ENCODE data around the gene ANKRD39. TPM values are rescaled to one million over a fixed set of nuclear protein-coding genes. Genes with fewer than 3 reads are reported as not detected.
"Not testable (repeated sequence)": the region's sequence is repeated elsewhere in the genome, so short reads cannot be mapped to it uniquely, and the experiment has no call there.

ANKRD39 gene
- total RNA-seq, 2 experiments from 2014 or later, result 23.0 to 23.6 TPM

DNA sequence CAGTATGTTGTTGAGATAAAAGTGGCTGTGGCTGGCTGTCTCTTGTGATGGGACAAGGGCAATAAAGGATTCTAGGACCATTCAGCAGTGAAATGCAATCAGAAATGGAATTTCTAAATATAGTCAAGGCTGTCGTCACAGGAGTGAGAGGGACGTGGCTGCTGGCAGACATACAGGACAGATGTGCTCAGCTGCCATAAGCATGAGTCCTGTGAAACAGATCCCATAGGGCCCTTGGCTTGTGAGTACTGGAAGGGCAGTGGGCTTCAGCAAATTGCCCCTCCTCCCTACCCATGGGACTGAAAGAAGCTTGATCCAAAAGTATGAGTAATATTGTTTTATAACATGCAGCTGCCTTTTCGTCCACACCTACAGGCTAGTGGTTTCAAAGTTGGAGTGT lies 45.9 kb downstream of the ANKRD39 start:
- no peak for DNase-seq

DNA sequence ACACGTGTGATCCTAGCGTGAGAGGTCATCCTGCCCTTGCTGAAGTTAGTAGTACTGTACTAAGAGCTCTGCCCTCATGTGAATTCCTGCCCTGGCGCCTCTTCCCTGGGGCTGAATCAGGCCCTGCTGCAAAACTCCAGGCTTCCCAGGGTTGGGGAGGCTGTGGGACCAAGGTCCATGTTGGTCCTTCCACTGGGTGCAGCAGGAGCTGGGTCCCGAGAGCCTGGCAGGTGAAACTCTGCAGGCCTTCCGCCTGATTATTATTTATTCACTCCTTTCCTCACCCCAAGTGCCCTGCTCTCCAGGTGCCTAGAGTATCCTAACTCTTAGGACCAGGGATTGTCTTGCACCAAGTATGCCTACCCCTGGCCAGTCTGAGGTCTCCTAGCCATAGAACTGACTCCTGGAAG lies 47.0 kb downstream of the ANKRD39 start:
- intact Hi-C loops (cut with DNase I, micrococcal nuclease), result no loop called here
- H3K9me3 Mint-ChIP-seq (ENCODE audit: low read depth), result no peaks in the 10 kb centered on the region
- CTCF ChIA-PET, result interaction anchor here (0.5 to 0.7 kb wide), 2 partner anchors 48 to 193 kb away, joined by 3 read pairs; no protein-coding TSS in a partner anchor

More for the DNA sequence above, 45.9 kb downstream of the ANKRD39 start:
- CTCF ChIA-PET, result interaction anchor here (2.1 kb wide), 1 partner anchor 9 kb away, joined by 5 read pairs; no protein-coding TSS in a partner anchor
- no peak overlapping the region for H3K27ac Mint-ChIP-seq
- no peaks in the 10 kb centered on the region for H3K9me3 Mint-ChIP-seq (ENCODE audit: low read depth)
- ATAC-seq, result no peak
- peaks cover 4% of the 10 kb centered on the region for H3K36me3 Mint-ChIP-seq (ENCODE audit: low read depth)
- no peaks in the 10 kb centered on the region for H3K27me3 Mint-ChIP-seq
- intact Hi-C loops (cut with DNase I, micrococcal nuclease), result no loop called here
- H3K4me1 Mint-ChIP-seq, result peaks cover 11% of the 10 kb centered on the region
- POLR2A ChIA-PET, result no interaction called here
- H3K4me3 Mint-ChIP-seq, result no peak overlapping the region

DNA sequence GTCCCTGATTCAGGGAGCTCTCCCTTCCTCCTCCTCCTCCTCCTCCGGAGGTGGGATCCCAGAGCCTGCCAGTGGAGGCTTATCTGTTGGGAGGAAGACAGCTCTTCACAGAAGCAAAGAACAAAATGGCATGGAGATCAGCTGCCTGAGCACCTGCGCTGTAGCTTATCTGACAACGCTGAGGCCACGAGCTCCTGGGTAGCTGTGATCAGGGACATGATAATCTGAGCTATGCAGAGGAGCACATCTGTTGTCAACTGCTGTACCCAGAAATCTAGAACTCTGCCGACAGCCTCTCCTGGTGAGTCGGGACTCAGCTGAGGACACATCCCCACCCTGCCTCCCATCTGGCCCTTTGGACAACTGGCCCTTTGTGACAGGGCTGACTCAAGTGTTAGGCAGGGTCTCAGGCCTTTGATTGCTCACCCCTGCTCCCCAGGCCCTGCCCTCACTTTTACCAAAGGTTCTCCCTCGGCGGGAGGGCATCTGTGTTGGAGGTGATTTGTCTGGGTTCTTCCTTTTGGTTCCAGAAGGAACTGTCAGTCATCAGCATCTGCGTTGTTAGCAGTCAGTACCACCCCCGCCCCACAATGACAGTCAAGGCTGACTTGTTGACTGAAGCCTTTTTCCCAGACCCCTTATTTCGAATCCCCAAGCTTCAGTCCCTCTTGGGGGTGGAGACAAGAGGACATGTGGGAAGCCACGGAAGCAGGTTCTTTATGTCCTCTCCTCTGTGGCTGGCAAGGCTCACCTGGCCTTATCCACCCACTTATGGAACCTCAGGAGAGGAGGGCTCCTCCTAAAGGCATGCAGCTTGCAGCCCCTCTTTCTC lies 47.6 kb downstream of the ANKRD39 start:
- POLR2A ChIA-PET, result no interaction called here
- ATAC-seq (no peak), DNase-seq (no peak)
- no peaks in the 10 kb centered on the region for H3K27me3 Mint-ChIP-seq
- CTCF ChIA-PET, result interaction anchor here (0.5 to 1.1 kb wide), 3 partner anchors 9 to 192 kb away, joined by 3 read pairs; no protein-coding TSS in a partner anchor
- intact Hi-C loops (cut with DNase I, micrococcal nuclease), result no loop called here
- no peak overlapping the region for H3K4me3 Mint-ChIP-seq
- H3K27ac Mint-ChIP-seq, result no peak overlapping the region
- H3K36me3 Mint-ChIP-seq (ENCODE audit: low read depth), result peaks cover 5% of the 10 kb centered on the region
- H3K4me1 Mint-ChIP-seq, result peaks cover 17% of the 10 kb centered on the region
- H3K9me3 Mint-ChIP-seq (ENCODE audit: low read depth), result no peaks in the 10 kb centered on the region

More for the DNA sequence above, 47.0 kb downstream of the ANKRD39 start:
- Mint-ChIP-seq H3K4me3 (no peak overlapping the region), H3K4me1 (peaks cover 20% of the 10 kb centered on the region), H3K36me3 (ENCODE audit: low read depth) (peaks cover 5% of the 10 kb centered on the region), H3K27ac (no peak overlapping the region), H3K27me3 (no peaks in the 10 kb centered on the region)
- ATAC-seq, result no peak
- POLR2A ChIA-PET, result no interaction called here
- no peak for DNase-seq

DNA sequence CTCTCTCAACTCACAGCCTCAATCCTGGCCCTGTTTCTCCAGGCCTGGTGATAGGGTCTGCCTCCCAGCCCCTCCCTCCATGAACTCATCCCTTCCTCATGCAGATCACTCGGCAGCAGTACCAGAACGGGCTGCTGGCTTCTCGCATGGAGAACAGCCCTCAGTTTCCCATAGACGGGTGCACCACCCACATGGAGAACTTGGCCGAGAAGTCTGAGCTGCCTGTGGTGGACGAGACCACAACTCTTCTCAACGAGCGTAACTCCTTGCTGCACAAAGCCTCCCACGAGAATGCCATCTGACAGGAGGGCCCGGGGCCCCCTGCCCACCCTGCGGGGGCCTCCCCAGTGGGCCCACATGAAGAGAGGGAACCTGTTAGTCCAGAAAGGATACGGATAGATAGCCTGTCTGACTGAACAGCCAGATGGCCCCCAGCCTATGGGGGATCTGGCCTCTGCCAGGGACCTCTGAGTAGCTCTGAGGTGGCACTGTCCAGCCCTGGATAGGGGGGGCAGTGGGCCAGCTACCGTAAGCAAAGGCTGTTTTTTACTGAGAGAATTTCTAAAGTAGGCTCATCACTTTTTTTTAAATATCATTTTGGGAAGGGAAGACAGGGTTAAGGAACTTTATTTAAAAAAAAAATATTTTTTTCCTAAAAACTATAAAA lies 48.5 kb downstream of the ANKRD39 start:
- POLR2A ChIA-PET, result no interaction called here
- no peak overlapping the region for H3K27ac Mint-ChIP-seq
- H3K4me1 Mint-ChIP-seq, result peaks cover 13% of the 10 kb centered on the region
- intact Hi-C loops (cut with DNase I, micrococcal nuclease), result no loop called here
- CTCF ChIA-PET, result interaction anchor here (1.1 kb wide), 1 partner anchor 8 kb away, joined by 3 read pairs; no protein-coding TSS in a partner anchor
- no peaks in the 10 kb centered on the region for H3K27me3 Mint-ChIP-seq
- ATAC-seq (no peak), DNase-seq (no peak)
- H3K9me3 Mint-ChIP-seq (ENCODE audit: low read depth), result no peaks in the 10 kb centered on the region
- H3K4me3 Mint-ChIP-seq, result no peak overlapping the region
- H3K36me3 Mint-ChIP-seq (ENCODE audit: low read depth), result peaks cover 5% of the 10 kb centered on the region

DNA sequence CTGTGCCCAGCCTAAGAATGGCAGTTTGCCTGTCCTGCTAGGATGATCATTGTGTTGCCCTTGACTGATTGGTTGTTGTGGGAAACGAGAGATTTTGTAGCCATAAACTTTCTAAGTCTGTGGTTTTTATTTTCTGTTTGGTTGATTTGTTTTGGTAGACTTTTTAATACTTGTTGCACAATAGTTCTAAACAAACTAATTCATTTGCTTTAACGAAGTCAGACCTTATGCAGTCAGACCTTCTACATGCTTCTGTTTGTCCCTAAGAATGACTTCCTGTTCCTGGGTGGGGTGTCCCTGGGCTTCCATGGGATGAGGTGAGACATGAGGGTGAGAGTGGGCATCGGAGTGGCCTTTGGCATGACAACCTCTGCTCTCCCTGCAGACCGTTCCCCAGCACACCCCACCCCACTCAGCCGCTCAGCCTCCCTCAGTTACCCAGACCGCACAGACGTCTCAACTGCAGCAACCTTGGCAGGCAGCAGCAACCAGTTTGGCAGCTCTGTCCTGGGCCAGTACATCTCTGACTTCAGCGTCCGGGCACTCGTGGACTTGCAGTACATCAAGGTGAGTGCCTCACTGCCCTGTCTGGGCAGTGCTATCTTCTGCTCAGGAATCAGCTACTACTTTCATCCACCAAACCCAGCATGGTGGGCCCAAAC lies 49.5 kb downstream of the ANKRD39 start:
- H3K4me1 Mint-ChIP-seq, result peaks cover 13% of the 10 kb centered on the region
- ChIA-PET POLR2A (interaction anchor here (0.6 kb wide), 1 partner anchor 254 kb away, joined by 3 read pairs; no protein-coding TSS in a partner anchor), CTCF (interaction anchor here (0.6 kb wide), 1 partner anchor 91 kb away, joined by 3 read pairs; no protein-coding TSS in a partner anchor)
- peaks cover 5% of the 10 kb centered on the region for H3K36me3 Mint-ChIP-seq (ENCODE audit: low read depth)
- no peak overlapping the region for H3K4me3 Mint-ChIP-seq
- H3K27ac Mint-ChIP-seq, result no peak overlapping the region
- intact Hi-C loops (cut with DNase I, micrococcal nuclease), result no loop called here
- H3K9me3 Mint-ChIP-seq (ENCODE audit: low read depth), result no peaks in the 10 kb centered on the region
- no peak for ATAC-seq
- DNase-seq, result no peak
- no peaks in the 10 kb centered on the region for H3K27me3 Mint-ChIP-seq

DNA sequence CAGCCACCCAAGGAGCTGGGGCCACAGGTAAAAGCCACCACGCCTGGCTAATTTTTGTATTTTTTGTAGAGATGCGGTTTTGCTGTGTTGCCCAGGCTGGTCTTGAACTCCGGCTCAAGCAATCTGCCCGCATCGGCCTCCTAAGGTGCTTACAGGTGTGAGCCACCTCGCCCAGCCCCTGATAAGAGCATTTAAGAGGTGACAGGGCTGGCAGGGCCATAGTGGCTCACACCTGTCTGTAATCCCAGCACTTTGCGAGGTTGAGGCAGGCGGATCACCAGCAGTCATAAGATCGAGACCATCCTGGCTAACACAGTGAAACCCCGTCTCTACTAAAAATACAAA lies 50.7 kb downstream of the ANKRD39 start:
- CTCF ChIA-PET, result interaction anchor here (0.6 to 1.7 kb wide), 4 partner anchors 9 to 181 kb away, joined by 3 to 4 read pairs (median 3); partner anchors contain the start of gene CNNM3
- no peaks in the 10 kb centered on the region for H3K27me3 Mint-ChIP-seq
- intact Hi-C loops (cut with DNase I, micrococcal nuclease), result no loop called here
- H3K4me3 Mint-ChIP-seq, result no peak overlapping the region
- H3K36me3 Mint-ChIP-seq (ENCODE audit: low read depth), result peaks cover 5% of the 10 kb centered on the region
- H3K27ac Mint-ChIP-seq, result peak overlapping the region; percentile 64
- no peak for DNase-seq
- no peaks in the 10 kb centered on the region for H3K9me3 Mint-ChIP-seq (ENCODE audit: low read depth)
- POLR2A ChIA-PET, result no interaction called here
- no peak for ATAC-seq
- H3K4me1 Mint-ChIP-seq, result peaks cover 13% of the 10 kb centered on the region

DNA sequence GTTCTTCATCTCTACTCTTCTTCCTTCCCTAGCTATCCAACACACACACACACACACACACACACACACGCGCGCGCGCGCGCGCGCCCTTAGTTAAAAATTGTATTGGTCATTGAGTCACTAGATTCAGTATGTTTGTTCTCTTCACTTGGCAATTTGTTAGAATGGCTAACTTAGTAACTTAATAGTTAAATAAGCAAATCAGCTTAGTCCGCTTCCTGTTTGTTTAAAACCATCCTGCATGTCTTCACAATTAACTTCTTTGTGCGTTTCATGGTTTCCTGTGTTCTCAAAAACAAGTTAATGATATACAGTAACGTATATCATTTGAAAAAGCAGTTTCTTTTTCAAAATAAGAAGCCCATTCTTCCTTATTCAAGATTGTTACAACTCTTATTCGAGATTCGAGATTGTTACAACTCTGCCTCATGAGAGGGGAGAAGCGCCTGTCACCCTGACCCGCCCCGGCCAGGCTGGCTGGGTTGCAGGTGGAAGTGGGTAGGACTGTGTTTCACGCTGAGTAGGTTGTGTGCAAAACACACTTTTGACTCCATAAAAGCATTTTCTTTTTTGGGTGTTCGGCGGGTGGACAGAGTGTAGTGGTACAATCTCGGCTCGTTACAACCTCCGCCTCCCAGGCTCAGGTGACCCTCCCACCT lies 51.2 kb downstream of the ANKRD39 start:
- Mint-ChIP-seq H3K4me1 (peaks cover 13% of the 10 kb centered on the region), H3K27me3 (no peaks in the 10 kb centered on the region), H3K9me3 (ENCODE audit: low read depth) (no peaks in the 10 kb centered on the region), H3K36me3 (ENCODE audit: low read depth) (peaks cover 5% of the 10 kb centered on the region), H3K27ac (peak overlapping the region; percentile 64), H3K4me3 (peak overlapping the region; percentile 6)
- ChIA-PET POLR2A (interaction anchor here (0.6 kb wide), 1 partner anchor 8 kb away, joined by 3 read pairs; no protein-coding TSS in a partner anchor), CTCF (interaction anchor here (0.8 to 1.7 kb wide), 4 partner anchors 9 to 62 kb away, joined by 3 to 5 read pairs (median 4); partner anchors contain the start of gene CNNM3)
- peak; percentile 44 for DNase-seq
- intact Hi-C loops (cut with DNase I, micrococcal nuclease), result no loop called here
- peak; percentile 56 for ATAC-seq

DNA sequence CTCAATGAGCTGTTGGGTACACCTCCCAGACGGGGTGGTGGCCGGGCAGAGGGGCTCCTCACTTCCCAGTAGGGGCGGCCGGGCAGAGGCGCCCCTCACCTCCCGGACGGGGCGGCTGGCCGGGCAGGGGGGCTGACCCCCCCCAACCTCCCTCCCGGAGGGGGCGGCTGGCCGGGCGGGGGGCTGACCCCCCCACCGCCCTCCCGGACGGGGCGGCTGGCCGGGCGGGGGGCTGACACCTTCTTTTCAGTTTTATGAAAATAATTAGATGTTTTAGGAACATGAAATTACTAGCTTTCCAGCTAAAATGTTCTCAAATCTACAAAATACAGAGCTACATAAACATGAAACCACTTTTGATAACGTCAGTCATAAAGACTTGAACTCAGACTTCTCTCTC lies 51.9 kb downstream of the ANKRD39 start:
- ATAC-seq; H3K36me3 Mint-ChIP-seq (ENCODE audit: low read depth); H3K27me3 Mint-ChIP-seq; DNase-seq; intact Hi-C loops (cut with DNase I, micrococcal nuclease); H3K4me3 Mint-ChIP-seq; H3K9me3 Mint-ChIP-seq (ENCODE audit: low read depth); H3K27ac Mint-ChIP-seq: not testable (repeated sequence)
- ChIA-PET POLR2A (interaction anchor here (0.5 kb wide), 1 partner anchor 22 kb away, joined by 4 read pairs; no protein-coding TSS in a partner anchor), CTCF (interaction anchor here (0.8 kb wide), 2 partner anchors 28 to 45 kb away, joined by 4 to 5 read pairs; no protein-coding TSS in a partner anchor)
- H3K4me1 Mint-ChIP-seq, result peaks cover 13% of the 10 kb centered on the region

DNA sequence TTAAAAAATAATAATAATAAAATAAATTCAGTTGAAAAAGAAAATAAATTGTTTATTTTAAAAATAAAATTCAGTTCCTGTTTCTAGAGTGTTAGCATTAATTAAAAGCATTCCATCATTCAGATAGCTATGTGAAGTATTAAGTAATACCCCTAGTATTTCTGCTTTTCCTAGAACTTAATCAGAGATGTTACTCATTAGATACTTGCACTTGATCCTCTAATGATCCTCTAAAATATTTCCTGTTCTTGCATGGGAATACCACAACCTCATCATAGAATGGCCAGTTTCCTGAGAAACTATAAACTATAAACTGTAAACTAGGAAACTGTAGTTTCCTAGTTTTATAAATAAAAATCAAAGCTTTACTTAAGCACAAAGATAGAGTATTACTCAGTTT lies 52.8 kb downstream of the ANKRD39 start:
- intact Hi-C loops (cut with DNase I, micrococcal nuclease), result loop anchor here in 1 of 2 experiments (5.0 kb wide), 1 partner anchor 43 kb away; the partner anchor contains the start of gene CNNM4

DNA sequence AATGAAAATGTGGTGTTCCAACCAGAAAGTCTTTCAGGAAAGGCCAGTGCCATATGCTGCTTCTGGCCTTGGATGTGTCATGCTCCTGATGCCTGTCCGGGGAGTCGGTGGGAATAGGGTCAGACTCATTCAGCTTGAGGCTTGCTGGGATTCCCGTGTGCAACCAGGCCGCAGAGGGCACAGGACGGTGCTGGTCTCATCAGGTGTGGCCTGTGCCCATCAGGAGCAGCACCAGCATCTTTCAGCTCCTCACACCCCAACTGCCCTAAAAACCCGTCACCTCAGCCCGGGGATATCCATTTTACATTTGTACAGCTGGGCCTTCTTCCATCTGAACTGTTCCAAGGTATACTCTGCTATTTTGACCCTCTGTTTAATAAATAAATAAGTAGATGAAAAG lies 55.1 kb downstream of the ANKRD39 start:
- DNase-seq, result no peak
- Mint-ChIP-seq H3K27ac (no peak overlapping the region), H3K27me3 (no peaks in the 10 kb centered on the region), H3K4me1 (peaks cover 11% of the 10 kb centered on the region), H3K36me3 (ENCODE audit: low read depth) (peaks cover 1% of the 10 kb centered on the region), H3K4me3 (no peak overlapping the region), H3K9me3 (ENCODE audit: low read depth) (no peaks in the 10 kb centered on the region)
- ATAC-seq, result no peak
- intact Hi-C loops (cut with DNase I, micrococcal nuclease), result loop anchor here (2.0 to 5.0 kb wide), 4 partner anchors 14 to 40 kb away; partner anchors contain the start of genes CNNM3 (in 1 of the 2) and CNNM4 (in 1 of the 2)
- ChIA-PET CTCF (interaction anchor here (0.6 to 1.4 kb wide), 8 partner anchors 10 to 273 kb away, joined by 3 to 6 read pairs (median 4); partner anchors contain the start of gene CNNM3), POLR2A (interaction anchor here (0.6 kb wide), 1 partner anchor 12 kb away, joined by 3 read pairs; no protein-coding TSS in a partner anchor)

More for the DNA sequence above, 52.8 kb downstream of the ANKRD39 start:
- DNase-seq (no peak), ATAC-seq (no peak)
- H3K36me3 Mint-ChIP-seq (ENCODE audit: low read depth), result peaks cover 4% of the 10 kb centered on the region
- H3K27me3 Mint-ChIP-seq, result no peaks in the 10 kb centered on the region
- ChIA-PET CTCF (interaction anchor here (0.7 to 1.0 kb wide), 2 partner anchors 12 to 45 kb away, joined by 3 read pairs; partner anchors contain the start of gene CNNM4), POLR2A (no interaction called here)
- no peak overlapping the region for H3K4me3 Mint-ChIP-seq
- H3K27ac Mint-ChIP-seq, result no peak overlapping the region
- H3K4me1 Mint-ChIP-seq, result peaks cover 13% of the 10 kb centered on the region
- no peaks in the 10 kb centered on the region for H3K9me3 Mint-ChIP-seq (ENCODE audit: low read depth)

Data from activated CD4-positive, alpha-beta T cell treated with anti-CD3 and anti-CD28 coated beads for 36 hours (primary cell).